22Rv1 (cell line): ENCODE data around the gene C1QTNF2.

Experiments used
- CTCF ChIP-seq: fragments of 450-650 bp; IDR thresholded peaks from 2 replicates; pipeline ENCODE4 v1.5.1; 2017; ENCODE audit warnings: mild to moderate bottlenecking
- ZFX ChIP-seq: fragments of 450-650 bp; IDR thresholded peaks from 2 replicates; pipeline ENCODE4 v1.6.1; 2017; ENCODE audit warnings: antibody characterized with exemption, borderline replicate concordance

GRCh38 chr5:160353379-160353778, 17.0 kb downstream of the C1QTNF2 start:
- TF ChIP-seq ZFX (no peak), CTCF (no peak)
